ENCODE data around the gene ASIC2.

ASIC2 gene

GRCh38 chr17:33204156-33204555, 88.9 kb downstream of the ASIC2 start:
- DNase-seq (ENCODE audit: low read depth in 2 of 2) = no peak

- DNase-seq (ENCODE audit: low read depth in 2 of 2) = no peak
Measured at GRCh38 chr17:33202796-33203495, 90.1 kb downstream of the ASIC2 start.

GRCh38 chr17:33202021-33202420, 91.1 kb downstream of the ASIC2 start:
- no peak for DNase-seq (ENCODE audit: low read depth in 2 of 2)

GRCh38 chr17:33201283-33201682, 91.8 kb downstream of the ASIC2 start:
- DNase-seq (ENCODE audit: low read depth in 2 of 2) = no peak

- no peak for DNase-seq (ENCODE audit: low read depth in 2 of 2)
Measured at GRCh38 chr17:33200587-33200986, 92.5 kb downstream of the ASIC2 start.

- DNase-seq (ENCODE audit: low read depth in 2 of 2) = no peak
Measured at GRCh38 chr17:33199571-33200510, 93.3 kb downstream of the ASIC2 start.

- no peak for DNase-seq (ENCODE audit: low read depth in 2 of 2)
Measured at GRCh38 chr17:33198954-33199353, 94.1 kb downstream of the ASIC2 start.

- DNase-seq (ENCODE audit: low read depth in 2 of 2) = no peak
Measured at GRCh38 chr17:33197342-33197741, 95.8 kb downstream of the ASIC2 start.

- no peak for DNase-seq (ENCODE audit: low read depth in 2 of 2)
Measured at GRCh38 chr17:33196883-33197282, 96.2 kb downstream of the ASIC2 start.

GRCh38 chr17:33192951-33193911, 99.9 kb downstream of the ASIC2 start:
- no peak for DNase-seq (ENCODE audit: low read depth in 2 of 2)

GRCh38 chr17:33183487-33184026, 109.5 kb downstream of the ASIC2 start:
- DNase-seq (ENCODE audit: low read depth in 2 of 2) = no peak

GRCh38 chr17:33179151-33179550, 113.9 kb downstream of the ASIC2 start:
- no peak for DNase-seq (ENCODE audit: low read depth in 2 of 2)

GRCh38 chr17:33178681-33179080, 114.4 kb downstream of the ASIC2 start:
- DNase-seq (ENCODE audit: low read depth in 2 of 2) = no peak

GRCh38 chr17:33175562-33175961, 117.5 kb downstream of the ASIC2 start:
- DNase-seq (ENCODE audit: low read depth in 2 of 2) = no peak

GRCh38 chr17:33171931-33172330, 121.2 kb downstream of the ASIC2 start:
- no peak for DNase-seq (ENCODE audit: low read depth in 2 of 2)

- no peak for DNase-seq (ENCODE audit: low read depth in 2 of 2)
Measured at GRCh38 chr17:33169580-33170285, 123.4 kb downstream of the ASIC2 start.

- no peak for DNase-seq (ENCODE audit: low read depth in 2 of 2)
Measured at GRCh38 chr17:33167736-33168135, 125.4 kb downstream of the ASIC2 start.

GRCh38 chr17:33166472-33166871, 126.6 kb downstream of the ASIC2 start:
- DNase-seq (ENCODE audit: low read depth in 2 of 2) = no peak

- DNase-seq (ENCODE audit: low read depth in 2 of 2) = no peak
Measured at GRCh38 chr17:33164169-33164881, 128.8 kb downstream of the ASIC2 start.

GRCh38 chr17:33163533-33164168, 129.4 kb downstream of the ASIC2 start:
- no peak for DNase-seq (ENCODE audit: low read depth in 2 of 2)

Measured in stimulated activated CD8-positive, alpha-beta memory T cell treated with anti-CD3 and anti-CD28 coated beads, Interleukin-7, amount 100 ng/mL, for 1 hour (primary cell).